GM19238 (cell line): ENCODE results near the gene NHS.

Source experiments
- DNase-seq: peaks from one replicate; pipeline ENCODE4 v3.0.0; 2011; ENCODE audit warnings: low spot score; ENCODE audit not compliant: insufficient read length

The NHS gene

GRCh38 chrX:17584248-17584681, 209.3 kb downstream of the NHS start:
- no peak for DNase-seq

DNA sequence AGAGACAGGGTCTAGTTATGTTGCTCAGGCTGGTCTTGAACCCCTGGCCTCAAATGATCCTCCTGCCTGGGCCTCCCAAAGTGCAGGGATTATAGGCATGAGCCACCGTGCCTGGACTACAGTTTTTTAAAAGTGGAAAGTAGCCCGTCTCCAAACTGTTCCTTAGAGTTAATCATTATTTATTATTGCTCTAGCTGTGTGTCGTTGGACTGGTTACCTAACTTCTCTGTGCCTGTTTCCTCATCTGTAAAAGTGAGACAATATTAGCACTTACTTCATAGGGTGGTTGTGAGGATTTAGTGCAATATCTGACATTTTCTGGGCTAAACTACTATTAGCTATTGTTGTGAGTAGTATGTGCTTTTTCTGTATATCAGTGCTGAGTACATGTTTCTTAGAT, 210.0 kb downstream of the NHS start:
- no peak for DNase-seq

- no peak for DNase-seq
Observed at GRCh38 chrX:17587366-17587765, 212.4 kb downstream of the NHS start.

DNA sequence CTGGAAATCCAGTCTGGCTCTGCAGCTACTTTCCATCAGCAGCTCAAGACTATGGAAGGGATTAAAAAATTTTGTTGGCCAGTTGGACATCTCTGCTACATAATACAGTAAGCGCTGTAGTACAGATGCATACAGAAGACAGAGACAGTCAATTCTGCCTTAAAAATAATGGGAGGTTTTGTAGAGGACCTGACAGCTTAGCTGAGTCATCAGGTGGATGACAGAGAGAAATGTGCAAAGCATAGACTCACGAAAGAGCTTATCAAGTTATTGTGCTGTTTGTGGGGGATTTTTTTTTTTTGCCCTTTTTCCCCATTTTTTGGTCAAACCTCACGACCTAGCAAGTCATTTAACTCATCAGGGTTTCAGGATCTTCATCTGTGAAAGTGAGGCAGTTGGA, 213.3 kb downstream of the NHS start:
- no peak for DNase-seq

- peak; percentile 16 for DNase-seq
Observed at GRCh38 chrX:17590892-17591740, 216.1 kb downstream of the NHS start.

- no peak for DNase-seq
Observed at GRCh38 chrX:17591741-17592110, 216.7 kb downstream of the NHS start.

- DNase-seq = no peak
Observed at GRCh38 chrX:17592117-17592516, 217.1 kb downstream of the NHS start.

DNA sequence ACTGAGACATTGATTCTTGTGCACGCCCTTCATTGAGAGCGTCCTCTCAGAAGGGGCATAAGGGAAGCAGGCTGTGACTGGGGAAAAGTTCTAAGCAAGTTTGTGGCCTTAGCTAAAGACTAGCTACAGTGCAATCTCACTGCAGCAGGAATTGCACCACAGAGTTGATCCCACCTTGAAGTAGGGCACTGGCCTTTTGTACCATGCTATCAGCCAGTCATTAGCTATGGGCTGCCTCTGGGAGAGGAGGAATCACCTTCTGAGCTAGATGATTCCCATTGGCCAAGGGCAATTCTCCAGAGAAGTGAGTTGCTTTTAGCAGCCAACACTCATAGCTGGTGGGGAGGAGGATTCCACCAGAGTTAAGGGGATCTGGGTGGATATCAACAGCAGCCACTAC, 219.7 kb downstream of the NHS start:
- DNase-seq = no peak

DNA sequence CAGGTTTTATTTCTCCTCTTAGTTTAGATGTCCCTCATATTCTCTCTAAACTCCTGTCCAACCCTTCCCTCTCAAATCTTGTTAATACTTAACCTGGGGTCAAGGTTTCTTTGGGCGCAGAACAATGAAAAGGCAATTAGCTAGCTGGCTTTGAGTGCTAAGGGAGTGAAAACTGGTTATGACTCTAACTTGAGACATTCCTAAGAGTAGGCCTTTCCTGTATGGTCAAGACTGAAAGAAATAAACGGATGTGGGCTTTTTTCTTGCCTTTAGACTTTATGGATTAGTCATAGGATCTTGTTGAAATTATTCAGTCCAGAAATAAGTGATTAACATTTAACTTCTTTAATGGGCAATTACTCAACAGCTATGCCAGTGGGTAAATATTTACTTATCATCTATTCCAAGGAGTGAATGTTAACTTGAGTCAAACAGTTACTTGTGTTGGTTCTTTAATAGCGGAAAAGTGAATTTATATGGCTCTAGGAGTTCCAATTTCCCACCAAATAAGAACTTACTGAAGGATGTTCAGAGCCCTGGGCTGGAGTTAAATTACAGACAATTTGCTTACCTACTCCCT, 220.5 kb downstream of the NHS start:
- no peak for DNase-seq

- no peak for DNase-seq
Observed at GRCh38 chrX:17596061-17596460, 221.1 kb downstream of the NHS start.

DNA sequence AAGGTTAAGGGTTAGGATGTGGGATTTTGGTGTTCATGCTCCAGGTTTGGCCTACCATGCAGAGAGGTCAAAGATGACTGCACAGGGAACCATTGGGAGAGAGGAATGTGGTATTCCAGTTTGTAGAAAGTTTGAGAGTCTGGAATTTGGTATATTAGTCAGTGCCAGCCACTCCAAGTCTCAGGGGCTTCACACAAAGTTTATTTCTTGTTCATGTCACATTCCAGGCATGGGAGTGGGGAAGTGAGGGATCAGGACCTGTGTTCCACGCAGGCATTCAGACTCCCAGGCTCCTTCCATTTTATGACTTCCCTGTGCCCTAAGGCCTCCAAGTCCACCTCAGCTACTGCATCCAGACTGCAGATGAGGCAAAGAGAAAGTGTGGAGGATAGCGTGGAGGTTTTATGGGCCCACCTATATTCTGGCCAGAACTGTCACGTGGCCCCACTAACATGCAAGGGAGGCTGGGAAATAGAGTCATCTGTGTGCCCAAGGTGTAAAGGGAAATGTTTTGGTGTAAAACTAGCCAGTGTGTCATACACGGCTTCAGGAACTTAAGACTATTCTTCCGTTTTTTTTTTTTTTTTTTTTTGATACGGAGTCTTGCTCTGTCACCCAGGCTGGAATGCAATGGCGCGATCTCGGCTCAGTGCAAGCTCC, 221.7 kb downstream of the NHS start:
- DNase-seq = no peak

DNA sequence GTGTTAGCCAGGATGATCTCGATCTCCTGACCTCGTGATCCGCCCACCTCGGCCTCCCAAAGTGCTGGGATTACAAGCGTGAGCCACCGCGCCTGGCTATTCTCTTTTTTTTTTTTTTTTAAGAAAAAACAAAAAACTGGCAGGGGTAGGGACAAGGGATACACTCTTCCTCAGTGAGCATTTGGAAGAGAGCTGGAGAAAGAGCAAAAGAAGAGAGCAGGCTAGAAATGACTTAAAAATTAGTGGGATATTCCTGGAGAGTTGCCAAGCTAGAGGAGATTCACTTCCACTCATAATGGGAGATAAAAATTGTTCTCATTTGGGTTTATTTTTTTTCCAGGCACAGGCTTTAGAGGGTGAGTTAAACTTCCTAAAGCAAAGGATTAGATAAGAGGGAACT, 222.3 kb downstream of the NHS start:
- no peak for DNase-seq

DNA sequence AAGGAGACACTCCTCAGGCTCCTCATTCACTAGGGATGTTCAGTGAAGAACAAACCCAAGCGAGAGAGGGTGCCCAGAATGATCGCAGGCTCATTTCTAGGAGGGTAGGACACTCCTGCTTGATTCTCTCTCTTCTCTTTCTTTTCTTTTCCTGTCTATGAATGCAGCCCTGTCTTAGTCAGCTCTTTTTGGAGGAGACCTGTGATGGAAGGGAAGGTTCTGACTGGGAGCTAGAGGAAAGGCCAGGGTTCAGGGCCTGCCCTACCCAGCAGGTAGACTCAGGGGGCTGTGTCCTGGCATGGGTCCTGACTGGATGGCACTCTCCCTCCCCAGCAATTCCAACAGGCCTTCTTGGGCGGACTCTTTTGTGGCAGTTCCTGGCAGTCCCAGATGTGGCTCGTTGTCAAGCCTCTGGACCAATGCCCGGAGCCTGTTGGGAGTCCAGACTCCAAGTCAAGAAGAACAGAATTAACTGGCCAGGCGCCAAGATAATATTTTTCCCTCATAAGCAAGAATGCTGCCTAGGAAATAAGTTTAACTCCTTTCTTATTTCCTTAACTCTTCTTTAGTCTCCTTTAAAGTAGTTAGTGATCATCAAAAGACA, 222.9 kb downstream of the NHS start:
- no peak for DNase-seq

DNA sequence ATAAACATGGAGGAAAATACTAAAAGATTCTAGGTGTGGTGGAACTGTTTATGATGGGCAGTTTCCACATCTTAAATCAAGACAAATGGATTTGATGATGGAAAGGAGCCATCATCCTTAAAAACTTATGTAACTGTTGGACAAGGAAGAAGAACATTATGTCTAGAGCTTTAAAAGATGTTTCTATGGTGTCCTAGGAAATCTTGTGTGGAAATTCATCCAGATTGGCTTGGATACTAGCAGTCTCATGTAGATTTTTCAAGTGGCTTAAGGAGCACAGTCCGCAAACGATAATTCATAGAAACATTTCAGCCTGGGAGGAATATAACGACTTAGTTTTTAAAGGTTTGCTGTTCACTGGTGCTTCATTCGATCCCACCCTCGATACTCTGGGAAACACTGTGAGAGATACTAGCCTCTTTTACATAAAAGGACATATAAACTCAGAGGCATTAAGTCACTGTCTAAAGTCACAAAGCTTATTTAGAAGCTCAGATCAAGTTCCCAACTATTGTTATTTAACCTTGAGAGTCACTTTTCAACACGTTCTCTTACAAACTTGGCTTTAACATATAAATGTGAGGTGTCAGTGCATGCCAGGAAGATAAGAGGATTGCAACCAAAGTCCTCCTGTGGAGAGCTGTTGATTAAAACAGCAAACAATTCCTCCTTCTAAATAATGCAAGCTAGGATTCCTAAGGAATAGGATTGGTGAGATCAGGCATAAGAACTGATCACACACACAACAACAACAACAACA, 226.6 kb downstream of the NHS start:
- no peak for DNase-seq

DNA sequence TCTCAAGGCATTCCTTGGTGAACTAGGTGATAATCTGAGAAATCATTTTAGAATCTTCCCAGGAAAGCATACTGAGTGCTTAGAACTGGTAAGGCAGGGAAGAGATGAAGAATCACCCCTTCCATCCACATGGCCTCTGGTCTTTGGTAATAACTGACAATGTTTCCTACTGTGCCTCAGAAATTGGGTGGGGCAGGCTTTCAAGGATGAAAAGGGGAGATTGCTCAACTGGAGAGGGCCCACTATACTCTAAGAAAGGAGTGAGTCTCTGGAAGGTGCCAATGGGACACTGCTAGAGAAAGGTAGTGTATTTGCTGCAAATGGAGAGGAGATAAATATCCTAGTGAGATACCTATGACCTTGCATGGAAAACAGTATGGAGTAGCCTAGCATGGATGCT, 227.2 kb downstream of the NHS start:
- no peak for DNase-seq

DNA sequence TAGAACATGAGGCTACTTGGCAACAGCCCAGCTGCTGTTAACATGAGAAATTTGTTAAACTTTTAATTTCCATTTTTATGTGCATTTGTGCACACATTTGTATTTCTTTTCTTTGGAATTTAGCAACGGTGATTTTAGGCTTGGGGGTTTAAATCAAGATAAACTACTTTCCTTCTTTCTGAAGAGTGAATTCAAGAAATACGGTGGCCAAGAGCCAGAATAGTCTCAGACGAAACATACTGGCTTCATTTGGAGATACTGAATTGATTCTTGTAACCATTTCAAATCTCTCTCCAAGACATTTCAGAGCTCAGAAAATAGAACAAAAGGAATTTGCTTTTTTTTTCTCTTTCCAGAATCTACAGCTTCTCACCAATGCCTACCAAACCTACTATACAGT, 228.2 kb downstream of the NHS start:
- DNase-seq = no peak

- no peak for DNase-seq
Observed at GRCh38 chrX:17605676-17606075, 230.7 kb downstream of the NHS start.

- DNase-seq = no peak
Observed at GRCh38 chrX:17606231-17606630, 231.2 kb downstream of the NHS start.

GRCh38 chrX:17608888-17609287, 233.9 kb downstream of the NHS start:
- DNase-seq = no peak

DNA sequence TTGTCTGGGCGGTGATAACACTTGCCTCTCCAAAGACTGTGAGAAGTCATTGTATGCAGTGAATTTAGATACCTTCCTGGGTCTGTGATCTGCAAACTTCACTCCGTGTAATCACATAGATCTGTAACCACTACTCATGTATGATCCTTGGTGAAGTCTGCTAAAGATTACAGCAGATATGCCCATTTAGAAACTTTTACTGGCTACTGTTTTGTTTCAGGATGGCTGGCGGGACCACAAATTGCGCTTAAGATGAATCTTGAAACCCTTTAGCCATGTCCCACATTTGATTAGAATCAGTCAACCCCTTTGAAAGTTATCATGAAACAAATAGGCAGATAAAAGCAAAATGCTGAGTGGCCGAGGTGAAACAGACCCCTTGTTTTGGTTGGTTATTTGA, 235.8 kb downstream of the NHS start:
- no peak for DNase-seq

DNA sequence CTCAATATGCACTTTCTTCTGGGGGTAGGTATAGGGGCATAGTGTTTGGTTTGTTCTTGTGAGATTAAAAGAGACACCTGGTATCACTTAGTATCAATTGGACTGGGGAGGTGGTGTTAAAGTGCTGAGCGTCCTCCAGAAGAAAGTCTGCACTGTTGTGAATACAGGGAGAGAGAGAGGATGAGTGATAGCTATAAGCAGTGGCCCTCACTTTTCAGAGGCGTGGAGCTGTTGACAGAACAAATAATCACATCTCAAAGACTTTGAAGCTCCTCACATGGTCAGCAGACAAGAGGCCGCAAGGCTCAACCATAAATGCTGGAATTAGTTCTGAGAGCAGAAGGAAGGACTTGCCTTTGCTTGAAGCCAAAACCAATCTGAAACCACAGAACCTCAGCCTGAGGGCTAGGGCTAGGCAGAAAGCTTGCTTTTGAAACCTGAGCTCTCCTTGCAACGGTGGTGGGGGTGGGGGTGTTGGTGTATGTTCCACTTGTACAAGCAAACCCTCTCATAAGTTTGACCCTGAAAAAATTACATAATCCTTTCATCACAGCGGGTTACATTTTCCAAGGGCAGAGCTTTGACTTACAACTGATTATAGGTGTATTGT, 239.1 kb downstream of the NHS start:
- no peak for DNase-seq
